Measurements from ENCODE around the gene ANKRD35. TPM values are rescaled to one million over a fixed set of nuclear protein-coding genes. Genes with fewer than 3 reads are reported as not detected.

Gene ANKRD35
- 16.9 and 19.6 TPM in 2 replicates for total RNA-seq

GRCh38 chr1:145885738-145886287, at the start of gene ANKRD35:
TSS of gene ANKRD35 (minus strand) at chr1:145885866. CDS start at chr1:145885758, 108 bp downstream.

GRCh38 chr1:145927063-145927886, 41.6 kb upstream of the ANKRD35 start, which contains the start of gene RBM8A:
TSS of gene RBM8A (minus strand) at chr1:145927484. CDS start at chr1:145927426, 58 bp downstream.

GRCh38 chr1:145918144-145918991, 32.7 kb upstream of the ANKRD35 start, which contains the start of gene PEX11B:
TSS of gene PEX11B (minus strand) at chr1:145918717. CDS start at chr1:145918688, 29 bp downstream.

GRCh38 chr1:145858901-145859490, 26.7 kb downstream of the ANKRD35 start, which contains the start of gene PIAS3:
TSS of gene PIAS3 (minus strand) at chr1:145859081. CDS start at chr1:145858990, 91 bp downstream.

GRCh38 chr1:145845514-145846161, 40.0 kb downstream of the ANKRD35 start, which contains the start of gene NUDT17:
TSS of gene NUDT17 (plus strand) at chr1:145845630. CDS start at chr1:145845641, 11 bp downstream.

GRCh38 chr1:145823565-145824498, 61.8 kb downstream of the ANKRD35 start, which contains the start of the genes POLR3C and RNF115:
TSS of gene POLR3C (plus strand) at chr1:145824200. CDS start at chr1:145825777, 1,577 bp downstream.
TSS of gene RNF115 (minus strand) at chr1:145824095. CDS start at chr1:145823873, 222 bp downstream.

Other genes starting within 250 kb of the ANKRD35 start
- gene PDZK1, start 178.5 kb downstream of the ANKRD35 start, total RNA-seq = 0.42 and 0.56 TPM in 2 replicates
- gene CD160, start 166.4 kb downstream of the ANKRD35 start, total RNA-seq = not detected in 2 replicates
- gene RNF115, start 61.8 kb downstream of the ANKRD35 start, total RNA-seq = 4.0 and 5.9 TPM in 2 replicates
- gene POLR3C, start 61.7 kb downstream of the ANKRD35 start, total RNA-seq = 21.5 and 26.1 TPM in 2 replicates
- 2.5 and 5.1 TPM in 2 replicates for gene NUDT17, start 40.2 kb downstream of the ANKRD35 start, total RNA-seq
- 36.7 and 53.5 TPM in 2 replicates for gene PIAS3, start 26.8 kb downstream of the ANKRD35 start, total RNA-seq
- gene ITGA10, start 24.2 kb upstream of the ANKRD35 start, total RNA-seq = 0.65 and 1.4 TPM in 2 replicates
- gene PEX11B, start 32.9 kb upstream of the ANKRD35 start, total RNA-seq = 28.5 and 31.9 TPM in 2 replicates
- gene RBM8A, start 41.6 kb upstream of the ANKRD35 start, total RNA-seq = 173 and 381 TPM in 2 replicates
- 11.7 and 11.8 TPM in 2 replicates for gene LIX1L, start 72.2 kb upstream of the ANKRD35 start, total RNA-seq
- gene ANKRD34A, start 78.7 kb upstream of the ANKRD35 start, total RNA-seq = 0.28 and 0.49 TPM in 2 replicates
- gene POLR3GL, start 78.8 kb upstream of the ANKRD35 start, total RNA-seq = 10.9 and 14.2 TPM in 2 replicates
- gene TXNIP, start 110.7 kb upstream of the ANKRD35 start, total RNA-seq = 267 and 294 TPM in 2 replicates
- gene HJV, start 135.9 kb upstream of the ANKRD35 start, total RNA-seq = not detected in 2 replicates

Data from airway epithelial cell (primary cell).